Endothelial cell of umbilical vein (primary cell): Measurements from ENCODE around the gene SGTA.

Experiments
- CTCF ChIP-seq, 2 donors: IDR thresholded peaks; 1 replicate in 1 of 2; 2 replicates in 1 of 2; pipeline ENCODE4 v1.5.1; 2011; ENCODE audit warnings: low read length in 2 of 2, mild to moderate bottlenecking in 2 of 2, moderate library complexity in 2 of 2, control low read depth in 1 of 2, inconsistent platforms in 1 of 2, low read depth in 1 of 2; ENCODE audit not compliant: insufficient read depth in 1 of 2; ENCODE audit errors: extremely low read depth in 1 of 2
- EZH2 ChIP-seq: IDR thresholded peaks from 2 replicates; pipeline ENCODE4 v1.6.1; 2012; ENCODE audit warnings: borderline replicate concordance, low read depth, mild to moderate bottlenecking, moderate library complexity, low read length, inconsistent platforms; ENCODE audit not compliant: severe bottlenecking
- FOS ChIP-seq: IDR thresholded peaks from 2 replicates; pipeline ENCODE4 v1.6.1; 2011; ENCODE audit warnings: mild to moderate bottlenecking, low read length, moderate library complexity, borderline replicate concordance; ENCODE audit not compliant: insufficient read depth
- JUN ChIP-seq: IDR thresholded peaks from 2 replicates; pipeline ENCODE4 v1.6.1; 2011; ENCODE audit warnings: borderline replicate concordance, low read depth; ENCODE audit not compliant: insufficient read length, insufficient read depth
- MYC ChIP-seq: IDR thresholded peaks from one replicate; pipeline ENCODE4 v1.6.1; 2011; ENCODE audit warnings: mild to moderate bottlenecking, low read depth, low read length
- POLR2A ChIP-seq: IDR thresholded peaks from 2 replicates; pipeline ENCODE4 v1.6.1; 2012; ENCODE audit warnings: low read depth, mild to moderate bottlenecking, control low read depth, low read length

- TF ChIP-seq CTCF (IDR thresholded peaks at IDR 0.05; ENCODE audit: extremely low read depth in 1 of 2, insufficient read depth in 1 of 2, low read depth in 1 of 2, low read length in 2 of 2) (no peak), JUN (no peak), EZH2 (no peak), POLR2A (no peak), FOS (no peak), MYC (no peak)
Measured at GRCh38 chr19:2724148-2724557, 58.9 kb downstream of the SGTA start.
